Activated CD8-positive, alpha-beta T cell treated with anti-CD3 and anti-CD28 coated beads, Interleukin-2, amount 10 ng/mL, durations not matched to agents 7 days and 5 days (primary cell): ENCODE results near the gene PLLP. TPM values are rescaled to one million over a fixed set of nuclear protein-coding genes. Genes with fewer than 3 reads are reported as not detected.

Experiments
- ATAC-seq: fragments of 150-1000 bp; cut with Tn5 transposase; one replicate; pipeline ENCODE4 v1.10.0; 2021; ENCODE audit warnings: moderate library complexity
- CTCF ChIA-PET: fragments of 350-600 bp; sonication (Branson Sonifier 250); formaldehyde crosslinking; loops from one replicate; lab custom pipeline; 2021; ENCODE audit warnings: antibody characterized with exemption; lab: Charles Lee
- POLR2A ChIA-PET: fragments of 350-600 bp; sonication (Branson Sonifier 250); formaldehyde crosslinking; loops from one replicate; lab custom pipeline; 2021; ENCODE audit warnings: antibody characterized with exemption; lab: Charles Lee
- DNase-seq: peaks from one replicate; pipeline ENCODE4 v3.0.0-alpha.2; 2020
- H3K27ac Mint-ChIP-seq: one replicate; pipeline ENCODE4 v1.8.0; 2021; ENCODE audit warnings: mild to moderate bottlenecking, mixed read lengths
- H3K27me3 Mint-ChIP-seq: one replicate; pipeline ENCODE4 v1.8.0; 2021; ENCODE audit warnings: low read depth, mixed read lengths
- H3K36me3 Mint-ChIP-seq: one replicate; pipeline ENCODE4 v1.8.0; 2021; ENCODE audit warnings: low read depth, mixed read lengths
- H3K4me1 Mint-ChIP-seq: one replicate; pipeline ENCODE4 v1.8.0; 2021; ENCODE audit warnings: low read depth, mixed read lengths
- H3K4me3 Mint-ChIP-seq: one replicate; pipeline ENCODE4 v1.8.0; 2021; ENCODE audit warnings: mild to moderate bottlenecking, mixed read lengths
- H3K9me3 Mint-ChIP-seq: one replicate; pipeline ENCODE4 v1.8.0; 2022; ENCODE audit warnings: mixed read lengths; ENCODE audit not compliant: insufficient read depth
- total RNA-seq, 2 experiments: library from RNA; stranded (reverse); gene quantifications; one replicate each; pipeline ENCODE4 v1.2.3, GENCODE V29; 2021

The PLLP gene
- total RNA-seq, 2 experiments from 2014 or later = 0.18 to 0.37 TPM

DNA sequence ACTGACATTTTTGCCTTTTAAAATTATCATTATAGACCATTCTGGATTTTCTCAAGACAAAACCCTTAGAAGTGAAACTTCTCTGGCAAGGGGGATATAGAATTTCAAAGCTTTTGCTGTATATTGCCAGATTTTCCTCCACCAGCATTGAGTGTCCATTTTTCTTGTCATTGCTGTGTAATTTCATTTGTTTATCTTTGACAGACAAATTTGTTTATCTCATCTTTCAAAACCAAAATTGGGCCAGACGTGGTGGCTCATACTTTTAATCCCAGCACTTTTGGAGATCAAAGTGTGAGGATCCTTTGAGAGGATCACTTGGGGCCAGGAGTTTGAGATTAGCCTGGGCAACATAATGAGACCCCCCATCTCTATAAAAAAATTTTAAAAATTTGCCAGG is 55.4 kb downstream of the PLLP start:
- Mint-ChIP-seq H3K4me1 (no peaks in the 10 kb centered on the region), H3K36me3 (peaks cover 49% of the 10 kb centered on the region), H3K9me3 (no peaks in the 10 kb centered on the region), H3K27ac (no peak overlapping the region), H3K4me3 (no peak overlapping the region), H3K27me3 (no peaks in the 10 kb centered on the region)
- POLR2A ChIA-PET = no interaction called here
- DNase-seq (no peak), ATAC-seq (no peak)
- CTCF ChIA-PET = no interaction called here

GRCh38 chr16:57226701-57227621 is 57.5 kb downstream of the PLLP start:
- ATAC-seq = no peak
- no peaks in the 10 kb centered on the region for H3K27me3 Mint-ChIP-seq
- no peaks in the 10 kb centered on the region for H3K4me1 Mint-ChIP-seq
- no peaks in the 10 kb centered on the region for H3K9me3 Mint-ChIP-seq
- H3K36me3 Mint-ChIP-seq = peaks cover 54% of the 10 kb centered on the region
- POLR2A ChIA-PET = no interaction called here
- no peak for DNase-seq
- CTCF ChIA-PET = interaction anchor here (1.0 kb wide), 1 partner anchor 192 kb away, joined by 3 read pairs; no protein-coding TSS in a partner anchor
- H3K27ac Mint-ChIP-seq = peak overlapping the region; percentile 56
- no peak overlapping the region for H3K4me3 Mint-ChIP-seq

- Mint-ChIP-seq H3K4me3 (no peak overlapping the region), H3K9me3 (no peaks in the 10 kb centered on the region), H3K36me3 (peaks cover 55% of the 10 kb centered on the region), H3K4me1 (no peaks in the 10 kb centered on the region), H3K27me3 (no peaks in the 10 kb centered on the region), H3K27ac (no peak overlapping the region)
- DNase-seq (no peak), ATAC-seq (no peak)
- POLR2A ChIA-PET = interaction anchor here (0.6 kb wide), 1 partner anchor 82 kb away, joined by 3 read pairs; no protein-coding TSS in a partner anchor
- CTCF ChIA-PET = interaction anchor here (1.0 kb wide), 1 partner anchor 193 kb away, joined by 3 read pairs; no protein-coding TSS in a partner anchor
Measured at GRCh38 chr16:57225978-57226377, 58.5 kb downstream of the PLLP start.

DNA sequence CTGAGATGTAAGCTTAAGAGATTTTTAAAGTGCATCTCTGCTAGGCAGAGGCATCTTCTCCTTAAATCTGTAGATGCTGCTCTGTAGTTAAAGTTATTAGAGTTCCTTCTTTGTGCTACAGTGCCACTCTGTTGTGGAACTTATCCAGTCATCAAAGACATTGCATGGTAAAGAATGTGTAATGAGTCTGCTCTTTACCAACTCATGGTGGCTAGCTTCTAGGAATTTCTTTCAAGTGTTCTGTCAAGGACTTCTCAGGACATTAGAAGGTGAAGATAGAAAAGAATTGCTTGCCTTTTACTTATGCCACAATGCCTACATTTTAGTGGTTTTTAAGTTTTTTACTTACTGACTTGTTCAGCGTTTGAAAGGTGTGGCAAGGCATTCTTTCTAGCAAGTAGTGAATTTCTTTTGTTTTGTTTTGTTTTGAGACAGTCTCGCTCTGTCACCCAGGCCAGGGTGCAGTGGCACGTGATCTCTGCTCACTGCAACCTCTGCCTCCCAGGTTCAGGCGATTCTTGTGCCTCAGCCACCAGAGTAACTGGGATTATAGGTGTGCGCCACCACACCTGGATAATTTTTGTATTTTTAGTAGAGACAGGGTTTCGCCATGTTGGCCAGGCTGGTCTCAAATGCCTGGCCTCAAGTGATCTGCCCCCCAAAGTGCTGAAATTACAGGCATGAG is 59.7 kb downstream of the PLLP start:
- CTCF ChIA-PET = interaction anchor here (1.5 kb wide), 1 partner anchor 21 kb away, joined by 4 read pairs; no protein-coding TSS in a partner anchor

GRCh38 chr16:57223057-57223456 is 61.4 kb downstream of the PLLP start:
- Mint-ChIP-seq H3K9me3 (peaks cover 19% of the 10 kb centered on the region), H3K4me1 (no peaks in the 10 kb centered on the region), H3K36me3 (peaks cover 69% of the 10 kb centered on the region), H3K4me3 (no peak overlapping the region), H3K27me3 (no peaks in the 10 kb centered on the region), H3K27ac (no peak overlapping the region)
- ChIA-PET CTCF (interaction anchor here (1.1 to 1.4 kb wide), 2 partner anchors 10 to 139 kb away, joined by 3 to 4 read pairs; no protein-coding TSS in a partner anchor), POLR2A (no interaction called here)
- ATAC-seq (no peak), DNase-seq (no peak)

More for the DNA sequence above, 59.7 kb downstream of the PLLP start:
- peaks cover 5% of the 10 kb centered on the region for H3K9me3 Mint-ChIP-seq
- no peak overlapping the region for H3K27ac Mint-ChIP-seq
- DNase-seq (no peak), ATAC-seq (no peak)
- H3K27me3 Mint-ChIP-seq = no peaks in the 10 kb centered on the region
- no peaks in the 10 kb centered on the region for H3K4me1 Mint-ChIP-seq
- H3K36me3 Mint-ChIP-seq = peaks cover 56% of the 10 kb centered on the region
- POLR2A ChIA-PET = no interaction called here
- H3K4me3 Mint-ChIP-seq = no peak overlapping the region

DNA sequence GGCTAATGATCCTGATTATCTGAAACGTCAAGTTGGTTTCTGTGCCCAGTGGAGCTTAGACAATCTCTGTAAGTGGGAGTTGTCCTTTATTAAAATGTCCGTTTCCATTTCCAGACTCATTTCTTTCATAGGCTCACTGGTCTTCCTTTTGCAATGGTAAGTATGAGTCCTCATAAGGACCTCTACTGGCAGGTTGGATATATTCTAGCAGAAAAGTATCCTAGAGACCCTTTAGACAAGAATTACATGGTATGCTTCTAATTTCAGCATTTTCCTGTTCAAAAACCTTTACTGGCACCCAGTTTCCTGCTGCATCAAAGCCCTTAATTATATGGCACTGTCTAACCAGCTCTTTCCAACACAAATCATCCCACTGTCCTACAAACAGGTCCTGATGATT is 67.5 kb downstream of the PLLP start:
- POLR2A ChIA-PET = no interaction called here
- no peak overlapping the region for H3K4me3 Mint-ChIP-seq
- no peak for ATAC-seq

DNA sequence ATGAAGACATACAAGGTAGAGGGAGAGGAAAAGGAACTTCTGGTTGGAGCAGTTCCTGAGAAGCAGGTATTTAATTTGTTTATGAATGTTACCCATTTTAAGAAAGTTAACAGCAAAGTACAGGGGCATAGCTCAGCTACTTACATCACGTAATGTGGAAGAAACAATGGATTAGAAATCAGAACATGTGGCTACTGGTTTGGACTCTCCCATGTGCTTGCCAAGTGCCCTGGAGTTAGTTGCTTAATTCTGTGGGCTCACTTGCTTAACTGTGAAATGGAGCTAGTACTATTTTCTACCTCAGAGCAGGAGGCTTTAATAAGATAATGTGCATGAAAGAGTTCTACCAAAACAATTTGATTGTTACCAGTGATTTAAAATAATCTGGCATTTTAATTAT is 71.0 kb downstream of the PLLP start:
- no peaks in the 10 kb centered on the region for H3K27me3 Mint-ChIP-seq
- peaks cover 41% of the 10 kb centered on the region for H3K9me3 Mint-ChIP-seq
- CTCF ChIA-PET = interaction anchor here (1.1 to 1.3 kb wide), 3 partner anchors 9 to 209 kb away, joined by 3 to 4 read pairs (median 3); no protein-coding TSS in a partner anchor
- no peak overlapping the region for H3K27ac Mint-ChIP-seq
- H3K4me1 Mint-ChIP-seq = no peaks in the 10 kb centered on the region
- DNase-seq (no peak), ATAC-seq (no peak)
- peaks cover 77% of the 10 kb centered on the region for H3K36me3 Mint-ChIP-seq
- H3K4me3 Mint-ChIP-seq = no peak overlapping the region
- POLR2A ChIA-PET = no interaction called here

More for the DNA sequence above, 67.5 kb downstream of the PLLP start:
- Mint-ChIP-seq H3K27ac (no peak overlapping the region), H3K36me3 (peaks cover 89% of the 10 kb centered on the region), H3K9me3 (peaks cover 56% of the 10 kb centered on the region), H3K4me1 (no peaks in the 10 kb centered on the region), H3K27me3 (no peaks in the 10 kb centered on the region)
- DNase-seq = no peak
- CTCF ChIA-PET = no interaction called here

DNA sequence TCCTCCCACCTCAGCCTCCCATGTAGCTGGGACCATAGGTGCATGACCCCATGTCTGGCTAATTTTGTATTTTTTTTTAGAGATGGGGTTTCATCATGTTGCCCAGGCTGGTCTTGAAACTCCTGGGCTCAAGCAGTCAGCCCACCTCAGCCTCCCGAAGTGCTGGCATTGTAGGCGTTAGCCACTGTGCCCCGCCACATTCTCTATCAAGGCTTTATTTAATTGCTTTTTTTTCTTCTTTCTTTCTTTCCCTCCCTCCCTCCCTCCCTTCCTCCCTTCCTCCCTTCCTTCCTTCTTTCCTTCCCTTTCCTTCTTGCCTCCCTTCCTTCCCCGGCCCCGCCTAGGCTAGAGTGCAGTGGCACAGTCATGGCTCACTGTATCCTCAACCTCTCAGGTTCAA is 74.7 kb downstream of the PLLP start:
- ChIA-PET CTCF (no interaction called here), POLR2A (no interaction called here)
- H3K27me3 Mint-ChIP-seq = no peaks in the 10 kb centered on the region
- H3K36me3 Mint-ChIP-seq = peaks cover 62% of the 10 kb centered on the region
- H3K4me3 Mint-ChIP-seq = no peak overlapping the region
- H3K4me1 Mint-ChIP-seq = no peaks in the 10 kb centered on the region
- no peak for ATAC-seq
- no peak overlapping the region for H3K27ac Mint-ChIP-seq
- H3K9me3 Mint-ChIP-seq = peaks cover 9% of the 10 kb centered on the region
- DNase-seq = no peak

- ChIA-PET POLR2A (no interaction called here), CTCF (no interaction called here)
- Mint-ChIP-seq H3K9me3 (peaks cover 1% of the 10 kb centered on the region), H3K4me1 (no peaks in the 10 kb centered on the region), H3K36me3 (peaks cover 57% of the 10 kb centered on the region), H3K27me3 (no peaks in the 10 kb centered on the region), H3K4me3 (no peak overlapping the region), H3K27ac (no peak overlapping the region)
- no peak for ATAC-seq
- DNase-seq = no peak
Measured at GRCh38 chr16:57208926-57209325, 75.5 kb downstream of the PLLP start.

Other genes starting within 250 kb of the PLLP start
- 10 to 100 TPM; 11.3 to 12.5 TPM for gene CPNE2, start 192.1 kb downstream of the PLLP start, total RNA-seq
- 100 to 1,000 TPM; 106 to 113 TPM for gene PSME3IP1, start 98.6 kb downstream of the PLLP start, total RNA-seq
- 10 to 100 TPM; 30.9 to 35.8 TPM for gene RSPRY1, start 98.3 kb downstream of the PLLP start, total RNA-seq
- 10 to 100 TPM; 33.3 to 36.9 TPM for gene ARL2BP, start 39.4 kb downstream of the PLLP start, total RNA-seq
- under 1 TPM; 0.97 to 0.99 TPM for gene CCL22, start 74.1 kb upstream of the PLLP start, total RNA-seq
- not detected for gene CX3CL1, start 87.8 kb upstream of the PLLP start, total RNA-seq
- gene CCL17, start 120.1 kb upstream of the PLLP start, total RNA-seq = under 1 TPM in 1 of 2 experiments, not detected in 1; 0.50 TPM
- gene CIAPIN1, start 162.7 kb upstream of the PLLP start, total RNA-seq = 10 to 100 TPM; 47.8 to 53.8 TPM
- gene COQ9, start 162.8 kb upstream of the PLLP start, total RNA-seq = 10 to 100 TPM; 38.2 to 40.4 TPM
- 10 to 100 TPM; 57.0 to 58.3 TPM for gene POLR2C, start 178.0 kb upstream of the PLLP start, total RNA-seq
- gene DOK4, start 201.8 kb upstream of the PLLP start, total RNA-seq = 1 to 10 TPM; 4.8 to 6.4 TPM